HG03558 (cell line): Measurements from ENCODE around the gene IFIH1.

Experiments used
- ATAC-seq: cut with Tn5 transposase; IDR thresholded peaks from one replicate; pipeline ENCODE4 v1.9.1; 2021; ENCODE audit warnings: moderate number of reproducible peaks; ENCODE audit not compliant: unreplicated experiment; ENCODE audit errors: extremely low read depth

The IFIH1 gene

DNA sequence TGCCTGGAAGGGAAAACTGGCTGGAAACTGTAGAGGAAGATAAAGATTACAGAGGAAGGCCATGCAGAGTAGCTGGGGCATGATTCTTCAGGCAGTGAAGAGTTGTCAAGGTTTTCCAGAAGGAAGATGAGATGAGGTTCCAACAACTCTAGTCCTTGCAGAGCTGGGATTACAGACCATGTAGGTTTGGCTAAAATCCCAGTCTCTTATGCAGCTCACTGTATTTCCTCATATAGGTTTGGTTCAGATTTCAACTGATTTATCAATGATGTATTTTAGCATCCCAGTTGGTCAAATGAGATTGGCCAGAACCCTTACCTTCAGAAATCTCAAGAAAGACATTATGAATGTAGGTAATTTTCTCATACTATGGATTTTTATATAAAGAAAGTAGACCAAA is 91.6 kb downstream of the IFIH1 start:
- ATAC-seq = no peak

DNA sequence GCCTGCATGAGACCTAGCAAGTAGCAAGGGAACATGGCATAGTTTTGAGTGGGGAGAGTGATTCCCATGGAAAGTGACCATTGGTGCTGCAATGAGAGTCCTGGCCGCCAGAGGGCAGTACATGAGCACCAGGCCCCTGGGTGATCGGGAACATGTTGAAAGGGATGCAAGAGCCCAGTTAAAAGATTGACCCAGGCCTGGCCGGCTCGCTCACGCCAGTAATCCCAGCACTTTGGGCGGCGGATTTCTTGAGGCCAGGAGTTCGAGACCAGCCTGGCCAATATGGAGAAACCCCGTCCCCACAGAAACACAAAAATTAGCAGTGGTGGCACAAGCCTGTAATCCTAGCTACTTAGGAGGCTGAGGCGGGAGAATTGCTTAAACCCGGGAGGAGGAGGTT is 97.4 kb downstream of the IFIH1 start:
- ATAC-seq = peak; percentile 88

DNA sequence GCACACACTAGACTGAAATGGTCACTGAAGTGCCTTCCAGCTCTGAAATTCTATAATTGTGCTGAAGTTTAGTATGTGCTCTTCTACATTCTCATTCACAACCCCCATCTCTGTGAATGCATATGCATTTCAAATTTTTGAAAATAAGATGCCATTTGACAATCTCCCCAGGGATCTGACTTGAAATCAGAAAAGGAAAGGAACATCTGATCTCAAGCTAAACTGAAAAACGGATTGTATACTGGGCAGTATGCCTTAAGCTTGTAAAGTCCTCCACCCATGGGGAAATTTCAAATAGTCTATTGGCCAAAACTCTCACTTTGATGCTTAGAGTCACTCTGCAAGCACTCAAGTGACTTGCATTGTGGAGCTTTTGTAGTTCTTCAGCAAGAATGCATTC is 98.1 kb downstream of the IFIH1 start:
- no peak for ATAC-seq

DNA sequence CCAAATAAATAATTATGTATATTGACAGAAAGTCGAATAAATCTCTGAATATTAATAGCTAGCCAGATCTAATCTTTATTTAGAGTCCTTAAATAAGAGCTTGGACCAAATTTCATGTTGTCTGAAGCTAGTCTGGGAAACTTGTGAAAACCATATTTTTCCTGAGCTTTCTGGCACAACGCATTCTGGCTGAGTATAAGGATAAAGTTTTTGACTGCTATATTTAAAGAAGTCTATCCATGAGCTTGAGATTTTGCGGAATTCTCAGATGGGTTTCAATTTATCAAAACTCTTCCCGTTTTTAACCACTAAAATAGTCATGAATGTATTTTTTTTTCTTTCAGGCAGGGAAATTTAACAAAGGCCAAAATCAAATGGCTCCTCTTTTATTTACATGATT is 99.1 kb downstream of the IFIH1 start:
- no peak for ATAC-seq

DNA sequence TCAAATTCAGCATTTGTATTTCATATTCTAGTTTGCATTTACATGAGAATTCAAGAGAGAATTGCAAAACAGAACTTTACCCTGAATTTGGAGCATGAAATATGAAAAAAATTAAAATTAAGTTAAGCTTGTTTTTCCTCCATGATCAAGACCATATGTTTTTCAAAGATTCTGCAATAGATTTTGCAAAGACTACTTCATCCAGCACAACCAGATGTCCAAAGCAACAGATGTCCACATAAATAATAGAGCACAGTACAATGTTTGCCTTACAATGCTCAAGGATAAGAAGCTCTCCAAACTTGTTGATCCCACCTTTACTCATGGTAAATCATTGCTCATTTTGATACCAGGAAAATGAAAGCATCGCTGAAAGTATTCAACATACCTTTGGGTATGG is 100.9 kb downstream of the IFIH1 start:
- ATAC-seq = no peak
